GM21447 (cell line): ENCODE data around the gene WDFY4.

ENCODE experiments used
- ATAC-seq: cut with Tn5 transposase; IDR thresholded peaks from one replicate; pipeline ENCODE4 v1.9.1; 2021; ENCODE audit not compliant: unreplicated experiment

Gene WDFY4

DNA sequence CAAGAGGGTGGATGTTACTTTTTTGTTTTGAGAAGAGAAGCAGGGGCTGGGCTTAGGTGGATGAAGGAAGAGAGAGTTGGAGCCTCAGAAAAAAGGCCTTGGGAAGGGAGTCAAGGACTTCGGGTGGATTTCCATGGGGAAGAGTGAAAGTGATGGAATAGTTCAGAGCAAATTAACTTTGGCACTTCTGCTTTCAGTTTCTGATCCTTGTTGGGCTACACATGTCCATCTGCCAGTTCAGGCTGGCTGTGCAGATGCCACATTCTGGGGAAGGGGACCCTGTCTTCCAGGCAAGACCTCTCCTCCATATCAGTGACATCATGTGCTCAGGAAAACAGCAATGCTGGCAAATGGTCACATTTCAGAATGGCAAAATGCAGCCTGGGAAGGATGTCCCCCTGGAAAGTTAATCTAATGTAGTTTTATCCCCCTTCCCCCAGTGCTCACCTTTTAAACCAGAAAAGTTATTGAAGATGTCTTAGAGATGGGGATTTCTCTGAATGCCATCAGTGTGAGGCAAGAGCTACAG lies 86.0 kb downstream of the WDFY4 start:
- ATAC-seq, result no peak

DNA sequence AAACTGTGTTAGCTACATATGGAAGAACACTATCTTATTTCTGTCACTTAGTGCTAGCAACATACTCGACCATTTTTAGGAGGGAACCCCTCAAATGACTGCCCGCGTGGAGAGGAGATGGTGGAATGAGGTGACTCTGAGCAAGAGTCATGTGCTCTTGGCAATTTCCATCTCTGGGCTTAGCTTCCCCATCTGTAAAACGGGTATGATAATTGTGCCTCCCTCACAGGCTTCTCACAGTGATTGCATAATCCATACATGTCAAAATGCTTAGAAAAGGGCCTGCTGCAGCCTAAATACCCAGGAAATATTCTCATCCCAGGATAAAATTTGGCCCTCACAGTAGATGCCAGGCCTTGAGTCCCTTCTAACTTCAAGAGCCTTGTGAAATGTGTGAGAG lies 86.6 kb downstream of the WDFY4 start:
- no peak for ATAC-seq

DNA sequence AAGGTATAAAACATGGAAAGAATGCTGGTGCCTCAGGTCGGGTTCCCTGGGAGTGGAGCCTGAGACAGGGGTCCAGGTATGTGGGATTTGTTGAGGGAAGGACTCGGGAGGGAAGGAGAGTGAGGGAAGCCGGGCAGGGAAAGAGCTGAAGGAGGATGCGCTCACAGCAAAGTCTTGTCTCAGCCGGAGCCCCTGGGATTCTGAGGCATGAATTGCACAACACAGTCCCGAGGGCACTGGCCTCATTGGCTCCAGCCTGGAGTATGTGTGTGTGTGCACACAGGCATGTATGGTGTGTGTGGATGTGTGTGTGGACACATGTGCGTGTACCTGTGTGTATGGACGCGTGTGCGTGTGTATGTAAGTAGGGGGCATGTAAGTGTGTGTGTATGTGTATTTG lies 87.4 kb downstream of the WDFY4 start:
- no peak for ATAC-seq

DNA sequence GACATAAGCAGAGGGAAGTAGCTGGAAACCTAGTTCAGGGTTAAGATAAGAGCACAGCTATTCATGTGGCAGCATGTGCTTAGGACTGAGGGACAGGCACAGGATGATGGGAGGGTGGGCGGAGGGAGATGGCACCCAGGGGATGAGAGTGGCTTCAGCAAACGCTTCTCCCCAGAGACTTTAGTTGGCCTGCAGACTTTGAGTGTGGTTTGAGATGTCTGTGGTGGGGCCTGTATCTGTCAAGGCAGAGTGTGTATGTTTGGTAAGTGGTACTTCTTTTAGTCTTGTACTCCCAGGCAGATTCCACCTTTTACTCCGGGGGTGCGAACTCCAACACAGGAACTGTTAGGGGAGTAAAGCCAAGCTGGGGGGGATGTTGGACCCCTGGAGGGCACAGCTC lies 88.9 kb downstream of the WDFY4 start:
- no peak for ATAC-seq

DNA sequence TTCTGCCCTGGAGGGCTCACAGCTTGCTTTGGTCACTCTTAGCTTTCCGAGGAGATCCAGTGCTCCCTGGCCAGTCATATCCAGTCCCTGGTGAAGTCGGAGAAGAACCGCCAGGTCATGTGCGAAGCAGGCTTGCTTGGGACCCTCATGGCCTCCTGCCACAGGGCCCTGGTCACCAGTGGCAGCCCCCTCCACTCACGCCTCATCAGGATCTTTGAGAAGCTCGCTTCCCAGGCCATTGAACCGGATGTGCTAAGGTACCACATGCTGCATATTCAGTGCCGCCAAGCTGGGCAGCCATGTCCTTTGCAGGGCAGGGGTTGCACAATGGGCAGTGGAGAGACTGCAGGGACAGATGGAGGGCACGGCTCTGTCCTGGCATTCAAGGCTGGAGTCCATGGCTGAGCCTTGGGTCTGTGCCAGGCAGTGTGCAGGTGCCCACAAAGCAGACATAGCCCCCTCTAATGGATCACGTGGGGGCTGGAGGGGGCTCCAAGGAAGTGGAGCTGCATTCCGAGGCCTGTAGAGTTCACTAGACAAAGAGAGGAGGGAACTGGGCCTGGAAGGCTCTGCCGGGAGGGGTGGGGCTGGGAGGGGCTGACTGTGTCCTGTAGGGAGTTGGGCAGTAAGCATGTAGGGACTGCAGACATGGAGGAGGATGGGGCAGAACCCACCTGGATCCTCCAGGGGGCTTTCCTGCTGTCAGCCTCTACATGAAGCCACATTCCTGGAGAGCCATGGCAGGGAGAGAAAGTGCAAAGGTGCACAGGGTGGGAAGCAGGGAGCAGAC lies 89.9 kb downstream of the WDFY4 start:
- no peak for ATAC-seq

- no peak for ATAC-seq
Observed at GRCh38 chr10:48775206-48775517, 90.5 kb downstream of the WDFY4 start.

- no peak for ATAC-seq
Observed at GRCh38 chr10:48776005-48776522, 91.4 kb downstream of the WDFY4 start.

DNA sequence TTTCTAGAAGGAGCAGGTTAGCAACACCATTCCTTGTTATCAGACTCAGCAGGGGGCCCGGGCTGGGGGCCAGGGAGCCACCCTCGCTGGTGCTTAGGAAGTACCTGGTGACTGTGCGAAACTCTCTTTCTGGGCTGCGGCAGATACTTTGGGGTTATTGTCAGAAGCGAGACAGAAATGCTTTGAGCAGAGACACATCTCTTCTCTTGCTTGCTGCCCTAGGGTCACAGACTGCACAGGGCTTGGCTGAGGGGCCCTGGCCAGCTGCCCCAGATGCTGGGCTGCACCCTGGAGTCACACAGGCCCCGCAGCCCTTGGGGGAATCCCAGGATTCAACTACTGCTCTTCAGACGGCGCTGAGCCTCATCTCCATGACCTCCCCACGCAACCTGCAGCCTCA lies 91.9 kb downstream of the WDFY4 start:
- ATAC-seq, result no peak

GRCh38 chr10:48777110-48777509 lies 92.4 kb downstream of the WDFY4 start:
- no peak for ATAC-seq

GRCh38 chr10:48778193-48778857 lies 93.7 kb downstream of the WDFY4 start:
- ATAC-seq, result no peak

DNA sequence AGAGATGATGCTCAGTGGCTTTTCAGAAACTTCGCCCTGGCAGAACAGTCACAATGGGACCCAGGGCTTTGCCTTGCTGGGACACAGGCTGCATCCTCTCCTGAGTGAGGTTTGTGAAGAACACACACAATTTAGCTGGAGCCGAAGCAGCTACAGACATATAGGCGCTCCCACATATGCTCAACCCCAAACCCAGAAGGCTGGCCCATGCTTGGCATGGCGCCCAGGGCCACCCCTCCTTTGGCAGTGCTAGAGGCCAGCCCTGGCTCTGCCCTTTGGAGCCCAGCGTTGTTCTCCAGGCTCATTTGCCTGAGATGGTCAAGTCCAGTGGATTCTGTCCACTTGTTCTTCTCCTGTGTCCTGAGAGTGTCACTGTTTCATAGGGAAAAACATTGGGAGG lies 94.4 kb downstream of the WDFY4 start:
- ATAC-seq, result no peak

DNA sequence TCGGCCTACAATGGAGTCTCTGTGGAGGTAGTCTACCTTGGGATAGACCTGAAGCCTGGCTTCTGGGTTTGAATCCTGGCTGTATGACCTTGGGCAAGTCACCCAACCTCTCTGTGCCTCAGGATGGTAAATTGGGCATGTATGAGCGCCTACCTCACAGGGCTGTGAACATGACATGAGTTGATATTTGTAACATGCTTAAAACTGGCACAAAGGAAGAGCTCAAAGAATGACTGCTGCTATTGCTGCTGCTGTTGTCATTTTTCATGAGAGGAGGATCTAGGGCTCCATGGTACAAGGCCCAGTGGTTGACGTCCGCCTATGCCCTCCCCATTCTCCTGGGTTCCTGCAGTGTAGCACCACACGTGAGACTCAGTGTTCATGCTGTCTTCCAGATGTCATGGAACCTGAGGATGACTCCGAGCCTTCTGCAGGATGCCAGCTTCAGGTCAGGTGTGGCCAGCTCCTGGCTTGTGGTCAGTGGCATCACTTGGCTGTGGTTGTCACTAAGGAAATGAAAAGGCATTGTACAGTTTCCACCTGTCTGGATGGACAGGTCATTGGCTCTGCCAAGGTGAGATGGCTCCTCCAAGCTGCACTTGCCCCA lies 95.0 kb downstream of the WDFY4 start:
- ATAC-seq, result no peak

- no peak for ATAC-seq
Observed at GRCh38 chr10:48780341-48780740, 95.7 kb downstream of the WDFY4 start.

DNA sequence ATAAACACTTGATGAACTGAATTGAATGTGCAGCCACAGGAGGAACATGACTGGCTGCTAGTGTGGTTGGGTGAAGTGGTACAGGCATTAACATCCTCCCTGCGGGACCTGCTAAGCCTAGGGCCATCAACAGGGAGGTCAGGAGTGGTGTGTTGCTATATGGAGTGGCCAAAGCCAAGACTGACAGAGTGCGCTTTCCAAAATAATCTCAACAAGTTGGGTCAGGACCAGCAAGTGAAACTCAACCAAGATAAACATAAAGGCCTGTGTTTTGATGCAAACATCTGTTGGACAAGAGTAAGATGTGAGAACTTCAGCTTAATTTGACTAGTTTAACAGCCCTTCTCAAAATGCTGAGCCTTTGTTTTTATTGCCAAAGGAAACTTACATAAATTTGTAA lies 97.7 kb downstream of the WDFY4 start:
- ATAC-seq, result no peak

- no peak for ATAC-seq
Observed at GRCh38 chr10:48784031-48784430, 99.4 kb downstream of the WDFY4 start.

DNA sequence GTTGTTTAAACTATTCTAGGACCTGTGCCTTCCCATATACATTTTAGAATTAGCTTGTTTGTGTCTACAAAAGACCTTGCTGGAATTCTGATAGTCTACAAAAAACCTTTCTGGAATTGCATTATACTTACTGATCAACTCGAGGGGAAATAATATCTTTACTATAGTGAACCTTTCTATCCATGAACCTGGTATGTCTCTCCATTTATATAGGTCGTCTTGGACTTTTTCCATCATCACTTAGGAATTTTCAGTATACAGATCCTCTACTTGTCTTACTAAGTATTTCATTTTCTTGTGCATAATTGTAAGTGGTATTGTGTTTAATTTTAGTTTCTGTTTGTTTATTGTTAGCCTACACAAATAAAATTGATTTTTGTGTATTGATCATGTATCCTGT lies 101.1 kb downstream of the WDFY4 start:
- ATAC-seq, result no peak

- no peak for ATAC-seq
Observed at GRCh38 chr10:48786606-48787282, 102.1 kb downstream of the WDFY4 start.

DNA sequence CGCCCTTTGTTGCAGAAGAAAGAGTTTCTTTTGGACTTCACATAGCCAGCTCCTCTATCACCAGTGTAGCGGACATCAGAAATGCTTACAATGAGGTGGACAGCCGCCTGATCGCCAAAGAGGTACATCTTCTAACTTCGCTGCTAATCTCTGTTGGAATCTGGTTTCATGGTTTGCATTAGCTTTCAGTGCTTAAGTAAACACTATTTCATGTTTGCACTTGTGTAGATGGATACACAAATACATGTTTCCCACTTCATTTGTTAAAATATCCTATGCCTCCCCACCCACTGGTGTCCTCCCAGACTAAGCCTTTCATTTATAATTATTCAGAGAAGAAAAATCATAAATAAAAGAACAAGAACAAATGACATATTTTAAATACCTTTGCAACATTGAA lies 103.9 kb downstream of the WDFY4 start:
- no peak for ATAC-seq

- ATAC-seq, result no peak
Observed at GRCh38 chr10:48789486-48790456, 105.1 kb downstream of the WDFY4 start.

DNA sequence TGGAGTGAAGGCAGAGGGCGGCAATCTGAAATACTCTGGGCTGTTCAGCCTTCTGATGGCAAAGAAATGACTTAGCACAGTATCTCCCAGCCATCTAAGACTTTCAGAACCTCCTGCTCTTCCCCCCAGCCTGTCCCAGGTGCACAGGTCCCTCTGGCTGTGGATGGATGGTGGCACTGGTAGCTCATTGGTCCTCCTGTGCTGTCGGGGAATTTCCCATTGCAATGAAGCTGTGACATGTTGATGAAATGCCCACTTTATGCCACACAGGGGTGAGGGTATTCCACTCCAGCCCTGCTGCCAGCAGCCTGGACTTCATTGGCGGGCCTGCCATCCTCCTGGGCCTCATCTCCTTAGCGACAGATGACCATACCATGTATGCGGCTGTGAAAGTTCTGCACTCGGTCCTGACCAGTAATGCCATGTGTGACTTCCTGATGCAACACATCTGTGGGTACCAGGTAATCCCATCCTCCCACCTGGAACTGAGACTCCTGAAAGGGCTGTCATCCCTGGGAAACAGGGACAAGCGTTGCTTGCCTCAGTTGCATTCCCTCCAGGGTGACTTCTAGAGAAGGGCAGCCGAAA lies 105.9 kb downstream of the WDFY4 start:
- no peak for ATAC-seq
